ENCODE data around the gene PDE6A. TPM values are rescaled to one million over a fixed set of nuclear protein-coding genes. Genes with fewer than 3 reads are reported as not detected.

Gene PDE6A
- total RNA-seq, 1 donor from 2014 or later: not detected

- H3K27ac ChIP-seq: no peak overlapping the region
- DNase-seq (ENCODE audit: low spot score in 2 of 2): no peak
- no peaks in the 10 kb centered on the region for H3K27me3 ChIP-seq
- peaks cover 0 to 15% of the 10 kb centered on the region in 2 donors for H3K4me1 ChIP-seq
- no peak for TF ChIP-seq CTCF (IDR thresholded peaks at IDR 0.05)
- H3K36me3 ChIP-seq: no peaks in the 10 kb centered on the region
- no peaks in the 10 kb centered on the region for H3K9me3 ChIP-seq
- no peak overlapping the region for H3K4me3 ChIP-seq
- intact Hi-C loops (cut with DNase I): no loop called here
These were observed 21.6 kb downstream of the PDE6A start for GRCh38 chr5:149922950-149923349.

GRCh38 chr5:149921597-149921996, 23.0 kb downstream of the PDE6A start:
- Histone ChIP-seq H3K9me3 (peaks cover 0 to 2% of the 10 kb centered on the region in 2 donors), H3K4me1 (peaks cover 3 to 23% of the 10 kb centered on the region in 2 donors), H3K27me3 (no peaks in the 10 kb centered on the region), H3K36me3 (no peaks in the 10 kb centered on the region), H3K4me3 (no peak overlapping the region), H3K27ac (no peak overlapping the region)
- DNase-seq (ENCODE audit: low spot score in 2 of 2): no peak
- intact Hi-C loops (cut with DNase I): loop anchor here (2.0 kb wide), 1 partner anchor 13 kb away; no protein-coding TSS in a partner anchor
- no peak for TF ChIP-seq CTCF (IDR thresholded peaks at IDR 0.05)

- peak overlapping the region in 1 of 2 donors; percentile 22 for H3K4me3 ChIP-seq
- no peaks in the 10 kb centered on the region for H3K36me3 ChIP-seq
- intact Hi-C loops (cut with DNase I): loop anchor here (10.0 kb wide), 1 partner anchor 48 kb away; the partner anchor contains the start of gene SLC26A2
These were observed 27.4 kb downstream of the PDE6A start for GRCh38 chr5:149917073-149917676.

GRCh38 chr5:149916334-149917072, 28.1 kb downstream of the PDE6A start:
- intact Hi-C loops (cut with DNase I): loop anchor here (10.0 kb wide), 1 partner anchor 48 kb away; the partner anchor contains the start of gene SLC26A2
- H3K27ac ChIP-seq: peak overlapping the region; percentile 85 to 86
- peaks cover 0 to 15% of the 10 kb centered on the region in 2 donors for H3K9me3 ChIP-seq
- peak overlapping the region in 1 of 2 donors; percentile 22 for H3K4me3 ChIP-seq
- H3K36me3 ChIP-seq: no peaks in the 10 kb centered on the region
- DNase-seq (ENCODE audit: low spot score in 2 of 2): no peak
- no peaks in the 10 kb centered on the region for H3K27me3 ChIP-seq
- H3K4me1 ChIP-seq: peaks cover 3 to 24% of the 10 kb centered on the region in 2 donors
- no peak for TF ChIP-seq CTCF (IDR thresholded peaks at IDR 0.05)

More at GRCh38 chr5:149917073-149917676, 27.4 kb downstream of the PDE6A start:
- Histone ChIP-seq H3K27ac (peak overlapping the region; percentile 85 to 86), H3K27me3 (no peaks in the 10 kb centered on the region), H3K4me1 (peaks cover 3 to 24% of the 10 kb centered on the region in 2 donors), H3K9me3 (peaks cover 0 to 15% of the 10 kb centered on the region in 2 donors)
- no peak for TF ChIP-seq CTCF (IDR thresholded peaks at IDR 0.05)
- peak in 1 of 2 donors; percentile 69 for DNase-seq (ENCODE audit: low spot score in 2 of 2)

- H3K27ac ChIP-seq: peak overlapping the region in 1 of 2 donors; percentile 85
- peak in 1 of 2 donors; percentile 48 for DNase-seq (ENCODE audit: low spot score in 2 of 2)
These were observed 29.0 kb downstream of the PDE6A start for GRCh38 chr5:149915392-149916260.

More at GRCh38 chr5:149915392-149916260, 29.0 kb downstream of the PDE6A start:
- Histone ChIP-seq H3K4me3 (no peak overlapping the region), H3K36me3 (no peaks in the 10 kb centered on the region), H3K27me3 (no peaks in the 10 kb centered on the region), H3K9me3 (peaks cover 0 to 15% of the 10 kb centered on the region in 2 donors), H3K4me1 (peaks cover 3 to 24% of the 10 kb centered on the region in 2 donors)
- no peak for TF ChIP-seq CTCF (IDR thresholded peaks at IDR 0.05)
- intact Hi-C loops (cut with DNase I): loop anchor here (10.0 kb wide), 1 partner anchor 49 kb away; the partner anchor contains the start of gene SLC26A2

All from ascending aorta (tissue), 2 donors.